HG03432 (cell line): ENCODE results near the gene RAD52.

Experiments used
- ATAC-seq: cut with Tn5 transposase; IDR thresholded peaks from one replicate; pipeline ENCODE4 v1.9.1; 2021; ENCODE audit warnings: mild to moderate bottlenecking, moderate library complexity; ENCODE audit not compliant: unreplicated experiment

RAD52 gene

GRCh38 chr12:949453-950191 lies at the start of gene RAD52:
RAD52 (minus strand) TSS chr12:949694; CDS start chr12:933058, 16,636 bp downstream.
- ATAC-seq: peak; percentile 81

DNA sequence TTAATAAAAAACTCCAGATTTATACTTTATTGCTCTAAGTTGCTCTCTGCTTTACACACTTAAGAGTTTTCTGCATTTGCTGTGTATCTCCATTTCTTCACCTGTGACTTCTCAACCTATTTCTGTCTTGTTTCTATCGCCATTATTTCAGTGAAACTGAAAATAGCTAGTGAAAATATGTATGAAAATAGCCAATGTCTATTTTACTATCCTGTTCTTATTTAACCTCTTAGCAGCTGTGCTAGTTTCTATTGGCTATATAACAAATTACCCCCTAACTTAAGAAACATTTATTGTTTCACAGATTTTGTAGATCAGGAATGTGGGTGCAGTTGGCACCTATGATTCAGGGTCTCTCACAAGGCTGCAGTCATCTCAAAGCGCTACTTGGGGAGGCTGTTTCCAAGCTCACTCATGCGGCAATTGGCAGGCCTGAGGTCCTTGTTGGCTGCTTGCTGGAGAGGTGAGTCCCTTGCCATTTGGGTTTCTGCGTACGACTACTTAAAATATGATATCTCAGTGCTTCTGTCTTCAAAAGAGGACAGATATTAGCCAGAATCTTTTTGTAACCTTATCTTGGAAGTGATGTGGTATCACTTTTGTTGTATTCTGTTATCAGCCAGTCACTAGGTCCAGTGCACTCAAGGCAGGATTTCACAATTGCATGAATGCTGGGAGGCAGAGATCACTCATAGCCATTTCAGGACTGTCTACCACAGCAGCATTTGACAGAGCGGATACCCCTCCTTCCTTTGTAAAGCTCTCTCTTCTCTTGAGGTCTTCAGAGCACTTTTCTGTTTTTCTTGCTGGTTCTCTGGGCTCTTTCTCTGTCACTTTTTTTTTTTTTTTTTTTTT lies 48.8 kb upstream of the RAD52 start:
- ATAC-seq: no peak

- no peak for ATAC-seq
Observed at GRCh38 chr12:997505-997904, 48.0 kb upstream of the RAD52 start.

DNA sequence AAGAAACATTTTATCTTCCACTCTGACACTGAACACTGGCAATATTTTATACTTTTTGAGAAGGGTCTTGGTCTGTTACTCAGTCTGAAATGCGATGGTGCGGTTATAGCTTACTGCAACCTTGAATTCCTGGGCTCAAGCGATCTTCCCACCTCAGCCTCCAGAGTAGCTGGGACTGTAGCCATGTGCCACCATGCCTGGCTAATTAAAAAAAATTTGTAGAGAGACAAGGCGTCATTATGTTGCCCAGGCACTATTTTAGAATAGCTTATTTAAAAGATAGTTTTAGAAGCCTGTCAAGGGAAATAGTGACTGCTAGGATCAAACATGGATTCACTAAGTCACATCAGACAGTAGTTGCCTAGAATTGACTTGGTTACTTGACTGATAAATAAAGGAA lies 47.4 kb upstream of the RAD52 start:
- ATAC-seq: no peak

DNA sequence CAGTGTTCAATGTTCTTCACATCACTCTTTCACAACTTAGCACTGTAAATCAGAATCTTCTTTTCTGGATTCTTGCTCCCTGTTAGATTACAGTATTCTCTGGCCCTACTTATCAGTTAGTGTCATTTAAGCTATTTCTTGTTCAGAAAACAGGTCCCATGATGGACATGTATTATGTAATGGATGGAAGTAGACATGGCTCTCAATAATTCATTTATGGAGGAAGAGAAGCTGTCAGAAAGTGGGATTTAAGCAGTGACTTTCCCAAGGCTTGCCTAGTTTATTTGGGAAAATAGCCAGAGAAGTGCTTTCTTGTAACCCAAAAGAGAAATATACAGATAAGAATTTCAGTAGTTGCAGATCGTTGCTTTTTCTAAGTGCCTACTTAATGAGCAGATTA lies 43.2 kb upstream of the RAD52 start:
- no peak for ATAC-seq

- peak; percentile 56 for ATAC-seq
Observed at GRCh38 chr12:991350-992333, 42.1 kb upstream of the RAD52 start.

GRCh38 chr12:990661-991349 lies 41.3 kb upstream of the RAD52 start, which contains the start of gene ERC1:
ERC1 (plus strand) TSS chr12:991223; CDS start chr12:1027904, 36,681 bp downstream.
- ATAC-seq: peak; percentile 90

GRCh38 chr12:989751-990660 lies 40.5 kb upstream of the RAD52 start:
- no peak for ATAC-seq

DNA sequence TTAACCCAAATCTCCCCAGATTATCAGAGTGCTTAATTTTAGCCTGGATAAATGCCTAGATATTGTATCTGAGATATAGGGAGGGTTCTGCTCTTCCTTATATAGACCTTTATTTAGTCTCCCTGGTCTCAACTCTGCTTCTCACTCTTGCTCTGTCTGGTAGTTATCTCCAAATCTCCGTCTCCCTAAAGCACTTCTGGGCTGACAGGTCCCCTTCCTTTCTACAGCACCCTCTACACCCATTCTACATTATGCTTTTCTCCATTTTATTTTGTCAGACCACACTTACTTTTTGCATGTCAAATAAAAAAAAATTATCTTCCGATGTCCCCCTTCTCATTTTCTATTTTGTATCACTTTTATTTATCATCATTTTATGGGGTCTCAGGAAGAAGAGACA lies 39.6 kb upstream of the RAD52 start:
- no peak for ATAC-seq

GRCh38 chr12:988646-989045 lies 39.2 kb upstream of the RAD52 start:
- ATAC-seq: no peak

DNA sequence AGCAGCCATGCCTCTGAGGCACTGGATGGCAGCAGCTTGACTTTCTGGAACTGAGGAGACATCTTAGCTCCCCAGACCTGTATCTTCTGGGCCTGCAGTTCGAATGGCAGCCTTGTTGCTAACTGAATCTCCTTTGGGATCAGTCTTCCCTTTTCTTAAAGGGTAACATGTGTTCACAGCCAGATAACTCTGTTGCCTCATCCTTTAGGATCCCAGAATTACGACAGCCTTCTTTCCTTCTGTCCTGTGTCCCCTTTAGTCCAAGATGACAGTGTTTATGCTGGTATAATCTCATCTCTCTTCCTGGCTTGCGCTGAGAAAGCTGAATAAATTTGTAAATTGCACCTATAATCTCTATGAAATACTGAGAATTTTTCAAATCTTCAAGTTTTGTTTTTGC lies 32.5 kb upstream of the RAD52 start:
- ATAC-seq: no peak

DNA sequence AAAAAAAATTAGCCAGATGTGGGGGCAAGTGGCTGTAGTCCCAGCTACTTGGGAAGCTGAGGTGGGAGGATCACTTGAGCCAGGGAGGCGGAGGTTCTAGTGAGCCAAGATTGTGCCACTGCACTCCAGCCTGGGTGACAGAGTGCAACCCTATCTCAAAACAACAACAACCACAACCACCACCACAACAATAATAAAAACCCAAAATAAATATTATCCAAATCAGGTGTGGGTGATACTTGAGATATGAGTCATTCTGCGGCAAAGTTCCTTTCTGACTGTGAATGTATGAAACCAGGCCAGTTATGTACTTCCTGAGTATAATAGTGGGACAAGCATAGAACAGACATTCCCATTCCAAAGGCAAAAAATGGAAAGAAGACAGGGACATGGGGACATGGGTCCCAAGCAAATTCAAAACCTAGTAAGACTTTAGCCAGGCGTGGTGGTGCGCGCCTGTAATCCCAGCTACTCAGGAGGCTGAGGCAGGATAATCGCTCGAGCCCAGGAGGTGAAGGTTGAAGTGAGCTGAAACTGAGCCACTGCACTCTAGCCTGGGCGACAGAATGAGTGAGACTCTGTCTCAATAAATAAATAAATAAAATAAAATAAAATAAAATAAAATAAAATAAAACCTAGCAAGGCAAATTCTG lies 31.8 kb upstream of the RAD52 start:
- no peak for ATAC-seq

- no peak for ATAC-seq
Observed at GRCh38 chr12:979349-979748, 29.9 kb upstream of the RAD52 start.

DNA sequence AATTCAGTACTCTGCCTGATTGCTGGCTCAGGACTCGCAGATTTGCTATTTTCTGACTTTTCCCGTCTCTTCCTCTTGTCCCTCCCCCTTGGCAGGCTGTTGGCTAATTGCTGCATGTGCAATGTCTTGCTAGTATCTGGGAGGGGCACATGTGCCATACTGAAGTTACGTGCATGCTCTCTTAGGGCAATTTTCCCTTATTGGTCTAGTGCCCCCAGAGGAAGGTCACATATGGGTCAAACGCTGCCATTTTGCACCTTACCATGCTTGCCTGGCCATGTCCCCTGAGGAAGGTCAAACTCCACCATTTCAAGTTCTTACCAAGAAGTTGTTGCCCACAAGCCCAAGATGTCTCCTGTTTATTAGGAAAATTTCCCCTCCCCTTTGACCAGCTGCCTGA lies 27.7 kb upstream of the RAD52 start:
- no peak for ATAC-seq

DNA sequence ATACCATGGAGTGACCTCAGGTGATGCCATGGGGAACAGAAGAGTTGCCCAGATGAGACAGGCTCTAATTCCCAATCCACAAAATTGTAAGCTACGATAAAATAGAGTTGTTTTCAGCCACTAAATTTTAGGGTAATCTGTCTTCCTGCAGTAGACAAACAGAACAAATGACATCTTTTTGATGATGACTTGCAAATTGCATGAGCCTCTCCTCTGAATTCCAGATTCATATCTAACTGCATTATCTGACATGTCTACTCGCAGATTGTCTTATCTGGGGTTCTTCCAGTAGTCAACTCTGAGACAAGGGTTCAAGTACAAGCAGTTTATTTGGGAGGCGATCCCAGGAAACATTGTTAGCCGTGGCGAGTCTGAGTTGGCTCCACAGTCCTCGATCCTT lies 27.1 kb upstream of the RAD52 start:
- ATAC-seq: no peak

- no peak for ATAC-seq
Observed at GRCh38 chr12:974271-974862, 24.9 kb upstream of the RAD52 start.

DNA sequence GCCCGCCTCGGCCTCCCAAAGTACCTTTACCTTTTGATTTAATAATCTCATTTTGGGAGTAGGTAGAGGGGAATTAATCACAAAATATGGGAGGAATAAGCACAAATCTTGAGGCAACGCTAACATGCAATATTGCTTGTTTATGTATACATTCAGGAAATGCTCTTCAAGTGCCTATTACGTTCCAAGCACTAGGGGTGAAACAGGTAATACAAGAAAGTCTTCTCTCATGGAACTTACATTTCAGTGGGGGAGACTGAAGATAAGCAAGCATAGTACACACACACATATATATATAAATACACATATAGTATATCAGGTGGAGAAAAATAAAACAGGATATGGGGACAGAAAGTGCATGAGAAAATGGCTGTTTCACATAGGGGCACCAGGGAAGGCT lies 22.5 kb upstream of the RAD52 start:
- ATAC-seq: no peak

GRCh38 chr12:969821-970220 lies 20.3 kb upstream of the RAD52 start:
- no peak for ATAC-seq
